HG02763 (cell line): ENCODE results near the gene KPNA1.
"Not testable (repeated sequence)": the region's sequence is repeated elsewhere in the genome, so short reads cannot be mapped to it uniquely, and the experiment has no call there.

ENCODE experiments used
- ATAC-seq: cut with Tn5 transposase; IDR thresholded peaks from one replicate; pipeline ENCODE4 v1.9.1; 2021; ENCODE audit warnings: mild to moderate bottlenecking, moderate library complexity; ENCODE audit not compliant: unreplicated experiment

Gene KPNA1

GRCh38 chr3:122484985-122485384 lies 29.8 kb downstream of the KPNA1 start:
- ATAC-seq: no peak

DNA sequence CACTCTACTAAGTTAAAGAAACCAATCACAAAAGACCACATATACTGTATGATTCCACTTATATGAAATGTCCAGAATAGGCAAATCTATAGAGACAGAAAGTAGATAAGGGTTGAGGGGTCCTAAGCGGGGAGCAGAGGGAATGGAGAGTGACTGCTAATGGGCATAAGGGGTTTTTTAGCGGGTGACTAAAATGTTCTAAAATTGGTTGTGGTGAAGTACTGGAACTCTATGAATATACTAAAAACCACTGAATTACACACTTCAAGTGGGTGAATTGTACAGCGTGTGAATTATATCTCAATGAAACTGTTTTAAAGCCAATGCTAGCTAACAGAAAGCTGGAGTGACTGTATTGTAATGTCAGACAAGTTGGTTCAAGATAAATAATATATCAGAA lies 33.3 kb downstream of the KPNA1 start:
- ATAC-seq: no peak

- ATAC-seq: no peak
These were observed 38.2 kb downstream of the KPNA1 start for GRCh38 chr3:122476532-122476931.

DNA sequence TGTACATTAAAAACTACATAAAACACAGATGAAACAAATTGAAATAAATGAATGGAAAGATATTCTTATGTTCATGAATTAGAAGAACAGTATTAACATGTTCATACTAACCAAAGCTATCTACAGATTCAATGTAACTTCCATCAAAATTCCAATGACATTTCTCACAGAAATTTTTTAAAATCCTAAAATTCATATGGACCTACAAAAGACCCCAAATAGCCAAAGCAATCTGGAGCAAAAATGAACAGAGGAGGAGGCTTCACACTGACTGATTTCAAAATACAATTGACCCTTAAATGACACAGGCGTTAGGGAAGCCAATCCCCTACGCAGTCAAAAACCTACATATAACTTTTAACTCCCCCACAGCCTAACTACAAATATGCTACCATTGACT lies 39.4 kb downstream of the KPNA1 start:
- ATAC-seq: no peak

DNA sequence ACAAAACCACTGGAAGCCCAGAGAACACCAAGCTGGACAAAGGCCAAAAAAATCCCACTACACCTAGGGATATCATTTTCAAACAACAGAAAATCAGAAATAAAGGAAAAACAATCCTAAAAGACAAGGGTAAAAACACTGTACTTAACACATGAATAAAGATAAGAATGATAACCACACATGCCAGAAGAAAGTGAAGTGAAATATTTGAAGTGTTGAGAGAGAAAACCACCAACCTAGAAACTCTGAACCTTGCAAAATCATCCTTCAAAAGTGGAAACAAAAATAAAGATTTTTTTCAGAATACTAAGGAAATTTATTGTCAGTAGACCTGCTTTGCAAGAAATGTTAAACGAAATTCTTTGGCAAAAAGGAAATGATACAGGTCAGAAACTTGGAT lies 45.1 kb downstream of the KPNA1 start:
- ATAC-seq: no peak

- no peak for ATAC-seq
These were observed 45.7 kb downstream of the KPNA1 start for GRCh38 chr3:122468896-122469533.

DNA sequence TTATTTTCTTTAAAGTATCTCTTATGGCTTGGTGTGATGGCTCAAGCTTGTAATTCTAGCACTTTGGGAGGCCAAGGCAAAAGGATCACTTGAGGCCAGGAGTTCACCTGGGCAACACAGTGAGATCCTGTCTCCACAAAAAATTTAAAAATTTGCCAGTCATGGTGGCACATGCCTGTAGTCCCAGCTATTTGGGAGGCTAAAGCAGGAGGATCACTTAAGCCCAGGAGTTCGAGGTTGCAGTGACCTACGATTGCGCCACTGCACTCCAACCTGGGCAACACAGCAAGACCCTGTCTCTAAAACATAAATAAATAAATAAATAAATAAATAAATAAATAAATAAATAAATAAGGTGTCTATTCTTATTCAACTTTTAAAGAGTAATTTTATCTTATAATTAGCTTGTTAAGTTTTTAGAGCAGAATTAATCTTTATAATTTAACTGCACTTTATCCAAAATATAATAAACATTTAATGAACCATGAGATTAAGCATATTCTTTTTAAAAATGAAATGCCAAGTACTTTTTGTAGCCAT lies 48.0 kb downstream of the KPNA1 start:
- ATAC-seq: no peak

DNA sequence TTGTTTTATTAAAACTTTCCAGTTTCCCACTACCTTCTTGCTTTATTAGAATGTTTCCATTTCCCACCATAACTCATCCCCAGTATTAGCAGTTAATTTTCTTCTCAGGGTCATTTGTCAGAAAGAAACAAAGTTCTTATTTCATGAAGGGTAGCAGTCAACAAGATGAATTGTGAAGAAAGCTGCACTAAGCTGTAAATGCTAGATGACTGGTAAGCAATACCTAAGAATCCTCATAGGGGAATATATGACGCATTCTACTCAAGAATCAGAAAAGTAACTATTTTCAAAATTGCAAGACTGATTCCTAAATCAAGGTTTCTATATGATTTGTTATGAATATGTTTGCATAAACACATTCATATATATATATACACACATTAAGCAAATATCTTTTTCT lies 50.1 kb downstream of the KPNA1 start:
- no peak for ATAC-seq

DNA sequence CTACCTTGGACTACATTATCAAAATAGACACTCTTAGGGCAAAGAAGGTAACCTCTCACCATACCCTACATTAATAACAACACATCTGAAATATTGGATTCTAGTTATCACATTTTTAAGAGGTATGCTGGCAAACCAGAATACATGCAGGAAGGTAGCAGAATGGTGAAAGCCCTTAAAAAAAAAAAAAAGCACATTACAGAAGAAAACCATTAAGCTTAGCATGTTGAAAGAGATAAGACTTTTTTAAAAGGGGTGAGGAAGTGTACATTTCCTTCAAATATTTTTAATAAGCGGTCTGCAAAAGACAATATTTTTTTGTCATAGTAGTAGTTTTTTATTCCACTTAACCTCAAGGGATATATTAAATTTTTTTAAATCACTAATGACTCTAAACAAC lies 52.3 kb downstream of the KPNA1 start:
- ATAC-seq: no peak

DNA sequence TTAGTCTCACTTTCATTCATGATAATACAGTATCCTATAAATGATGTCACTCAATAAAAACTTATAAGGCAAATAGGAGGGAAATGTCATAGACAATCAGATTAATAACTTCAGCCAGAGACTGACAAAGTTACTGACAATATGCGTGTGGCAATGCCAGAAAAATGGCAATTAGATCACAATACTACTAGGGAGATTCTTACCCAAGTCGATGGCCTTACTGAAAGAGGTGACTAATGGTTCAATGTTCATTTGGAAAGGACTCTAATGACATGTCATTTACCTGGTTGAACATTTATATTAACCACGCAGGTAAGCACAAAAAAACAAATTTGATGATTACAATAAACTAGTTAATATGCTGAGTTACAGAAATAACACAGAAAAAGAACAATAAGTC lies 52.9 kb downstream of the KPNA1 start:
- ATAC-seq: no peak

- ATAC-seq: no peak
These were observed 55.7 kb downstream of the KPNA1 start for GRCh38 chr3:122458992-122459391.

DNA sequence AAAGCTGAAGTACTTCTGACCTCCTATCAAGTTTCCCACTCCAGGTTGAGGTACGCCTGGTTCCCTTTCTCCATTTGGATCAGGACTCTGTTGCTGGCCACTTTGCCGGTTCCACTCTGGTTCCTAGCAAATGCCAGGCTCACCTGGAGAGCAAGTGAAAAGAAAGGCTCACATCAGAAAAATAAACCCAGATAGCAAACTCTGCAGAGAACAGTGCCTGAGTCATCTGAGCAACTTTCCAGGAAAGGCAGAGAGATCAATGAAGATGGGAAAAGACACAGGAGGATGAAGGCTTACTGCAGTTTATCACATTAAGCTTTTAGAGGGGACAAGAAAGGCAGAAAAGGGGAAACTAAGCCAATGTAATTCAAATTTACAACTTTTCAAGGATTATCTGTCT lies 57.0 kb downstream of the KPNA1 start:
- ATAC-seq: no peak

DNA sequence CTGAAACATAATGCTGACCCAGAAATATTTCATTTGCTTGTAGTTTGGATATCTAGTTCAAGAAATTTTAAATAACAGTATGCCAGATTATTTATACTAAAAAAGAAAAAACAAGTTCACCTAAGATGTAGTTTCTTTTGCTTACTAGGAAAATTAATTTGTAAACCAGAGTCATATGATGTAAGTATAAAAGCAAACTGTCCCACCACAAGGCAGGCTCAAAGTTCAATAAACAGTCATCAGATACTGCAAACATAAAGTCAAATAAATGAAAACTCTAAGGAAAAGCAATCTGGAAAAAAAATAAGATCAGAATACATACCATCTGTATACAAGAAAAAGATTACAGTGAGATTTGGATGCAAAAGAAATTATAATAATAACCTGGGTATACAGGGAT lies 58.7 kb downstream of the KPNA1 start:
- ATAC-seq: no peak

GRCh38 chr3:122451371-122451770 lies 63.4 kb downstream of the KPNA1 start:
- ATAC-seq: no peak

DNA sequence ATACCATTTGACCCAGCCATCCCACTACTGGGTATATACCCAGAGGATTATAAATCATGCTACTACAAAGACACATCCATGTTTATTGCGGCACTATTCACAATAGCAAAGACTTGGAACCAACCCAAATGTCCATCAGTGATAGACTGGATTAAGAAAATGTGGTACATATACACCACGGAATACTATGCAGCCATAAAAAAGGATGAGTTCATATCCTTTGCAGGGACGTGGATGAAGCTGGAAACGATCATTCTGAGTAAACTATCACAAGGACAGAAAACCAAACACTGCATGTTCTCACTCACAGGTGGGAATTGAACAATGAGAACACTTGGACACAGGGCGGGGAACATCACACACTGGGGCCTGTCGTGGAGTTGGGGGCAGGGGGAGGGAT lies 66.5 kb downstream of the KPNA1 start:
- ATAC-seq: not testable (repeated sequence)

- not testable (repeated sequence) for ATAC-seq
These were observed 70.2 kb downstream of the KPNA1 start for GRCh38 chr3:122444491-122444887.

DNA sequence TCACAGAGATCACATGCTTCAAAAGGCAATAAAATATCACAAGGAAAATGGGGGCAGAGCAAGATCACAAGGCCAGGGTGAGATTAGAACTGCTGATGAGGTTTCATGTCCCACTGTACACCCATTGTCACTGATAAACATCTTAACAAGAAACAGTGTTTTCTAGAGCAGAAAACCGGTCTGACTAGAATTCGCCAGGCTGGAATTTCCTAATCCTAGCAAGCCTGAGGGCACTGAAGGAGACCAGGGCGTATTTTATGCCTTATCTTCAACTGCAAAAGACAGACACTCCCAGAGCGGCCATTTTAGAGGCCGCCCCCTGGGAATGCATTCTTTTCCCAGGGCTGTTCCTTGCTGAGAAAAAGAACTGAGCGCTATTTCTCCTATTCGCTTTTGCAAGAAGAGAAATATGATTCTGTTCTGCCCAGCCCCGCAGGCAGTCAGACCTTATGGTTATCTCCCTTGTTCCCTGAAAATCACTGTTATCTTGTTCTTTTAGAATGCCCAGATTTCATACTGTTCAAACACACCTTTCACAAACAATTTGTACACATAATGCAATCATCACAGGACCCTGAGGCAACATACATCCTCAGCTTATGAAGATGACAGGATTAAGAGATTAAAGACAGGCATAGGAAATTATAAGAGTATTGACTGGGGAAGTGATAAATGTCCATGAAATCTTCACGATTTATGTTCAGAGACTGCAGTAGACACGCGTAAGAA lies 70.8 kb downstream of the KPNA1 start:
- ATAC-seq: not testable (repeated sequence)

DNA sequence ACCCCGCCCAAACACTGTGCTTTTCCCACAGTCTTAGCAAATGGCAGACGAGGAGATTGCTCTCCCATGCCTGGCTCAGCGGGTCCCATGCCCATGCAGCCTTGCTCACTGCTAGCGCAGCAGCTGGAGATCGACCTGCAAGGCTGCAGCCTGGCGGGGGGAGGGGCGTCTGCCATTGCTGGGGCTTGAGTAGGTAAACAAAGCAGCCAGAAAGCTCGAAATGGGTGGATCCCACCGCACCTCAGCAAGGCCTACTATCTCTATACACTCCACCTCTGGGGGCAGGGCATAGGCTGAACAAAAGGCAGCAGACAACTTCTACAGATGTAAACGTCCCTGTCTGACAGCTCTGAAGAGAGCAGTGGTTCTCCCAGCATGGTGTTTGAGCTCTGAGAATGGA lies 71.6 kb downstream of the KPNA1 start:
- ATAC-seq: no peak

DNA sequence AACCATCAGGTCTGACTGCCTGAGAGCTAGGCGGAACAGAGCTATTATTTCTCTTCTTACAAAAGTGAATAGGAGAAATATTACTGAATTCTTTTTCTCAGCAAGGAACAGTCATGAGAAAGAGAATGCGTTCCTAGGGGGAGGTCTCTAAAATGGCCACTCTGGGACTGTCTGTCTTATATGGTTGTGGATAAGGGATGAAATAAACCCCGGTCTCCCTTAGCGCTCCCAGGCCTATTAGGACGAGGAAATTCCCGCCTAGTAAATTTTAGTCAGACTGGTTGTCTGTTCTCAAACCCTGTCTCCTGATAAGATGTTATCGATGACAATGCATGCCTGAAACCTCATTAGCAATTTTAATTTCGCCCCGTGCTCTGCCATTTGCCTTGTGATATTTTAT lies 78.8 kb downstream of the KPNA1 start:
- ATAC-seq: no peak

DNA sequence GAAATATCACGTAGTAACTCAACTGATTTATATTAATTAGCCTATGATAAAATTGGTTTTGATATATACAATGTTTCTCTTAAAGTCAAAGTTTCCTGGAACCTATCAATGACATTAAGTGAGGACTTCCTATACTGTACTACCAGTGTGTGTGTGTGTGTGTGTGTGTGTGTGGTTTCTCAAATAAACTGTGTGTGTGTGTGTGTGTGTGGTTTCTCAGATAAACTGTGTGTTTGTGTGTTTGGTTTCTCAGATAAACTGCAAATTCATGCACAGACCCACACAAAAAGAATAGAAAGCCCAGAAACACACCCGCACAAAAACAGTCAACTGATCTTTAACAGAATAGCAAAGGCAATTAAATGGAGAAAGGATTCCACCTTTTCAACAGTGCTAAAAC lies 84.4 kb downstream of the KPNA1 start:
- ATAC-seq: no peak

- no peak for ATAC-seq
These were observed 86.8 kb downstream of the KPNA1 start for GRCh38 chr3:122427857-122428471.

GRCh38 chr3:122421836-122422235 lies 92.9 kb downstream of the KPNA1 start:
- no peak for ATAC-seq
